Measurements from ENCODE around the gene RERE.

Gene RERE

DNA sequence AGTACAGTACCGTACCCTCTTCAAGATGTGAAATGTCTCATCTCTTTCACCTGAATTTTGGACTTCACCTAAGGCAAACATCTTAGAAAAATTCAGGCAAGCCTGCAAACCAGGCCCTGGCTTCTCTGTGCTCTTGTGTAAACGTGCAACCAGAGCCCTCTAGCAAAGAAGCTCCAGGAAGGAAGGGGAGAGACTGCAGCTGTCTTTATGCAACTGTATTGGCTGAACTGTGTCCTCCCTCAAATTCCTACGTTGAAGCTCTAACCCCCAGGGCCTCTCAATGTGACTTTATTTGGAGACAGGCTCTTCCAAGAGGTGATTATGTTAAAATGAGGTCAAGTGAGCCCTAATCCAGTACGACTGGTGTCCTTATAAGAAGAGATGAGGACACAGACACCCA, 439.3 kb downstream of the RERE start:
- DNase-seq (ENCODE audit: low spot score), result no peak

DNA sequence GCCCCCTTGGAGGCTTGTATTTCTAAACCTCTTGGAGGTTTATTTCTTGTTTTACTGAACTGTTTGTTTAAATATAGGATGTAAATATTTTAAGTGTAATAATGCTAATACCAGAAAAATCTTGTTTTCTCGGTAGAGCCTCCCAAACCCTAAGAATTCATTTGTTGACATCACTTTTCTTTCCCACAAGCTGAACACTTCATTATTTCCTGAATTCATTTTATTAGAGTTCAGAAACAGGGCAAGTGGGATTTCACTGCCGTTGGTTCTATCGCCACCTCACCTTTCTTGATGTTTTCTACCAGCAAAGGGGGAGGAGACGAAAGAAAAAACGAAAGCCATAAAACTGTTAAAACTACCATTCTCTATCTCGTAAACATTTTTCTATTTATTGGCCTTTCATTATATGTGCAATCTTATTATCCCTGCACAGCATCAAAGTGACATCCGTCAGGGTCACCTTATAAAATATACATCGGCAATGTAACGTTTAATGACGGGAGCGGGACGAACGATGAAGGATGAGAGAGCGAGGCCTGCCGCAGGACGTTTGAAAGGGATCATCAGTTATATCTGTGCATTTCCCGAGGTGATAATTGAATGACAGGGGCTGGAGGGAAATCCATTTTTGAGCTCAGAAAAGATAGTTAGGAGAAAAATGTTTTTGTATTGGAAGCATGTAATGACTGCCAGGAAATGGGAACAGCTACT, 440.0 kb downstream of the RERE start:
- no peak for DNase-seq (ENCODE audit: low spot score)

DNA sequence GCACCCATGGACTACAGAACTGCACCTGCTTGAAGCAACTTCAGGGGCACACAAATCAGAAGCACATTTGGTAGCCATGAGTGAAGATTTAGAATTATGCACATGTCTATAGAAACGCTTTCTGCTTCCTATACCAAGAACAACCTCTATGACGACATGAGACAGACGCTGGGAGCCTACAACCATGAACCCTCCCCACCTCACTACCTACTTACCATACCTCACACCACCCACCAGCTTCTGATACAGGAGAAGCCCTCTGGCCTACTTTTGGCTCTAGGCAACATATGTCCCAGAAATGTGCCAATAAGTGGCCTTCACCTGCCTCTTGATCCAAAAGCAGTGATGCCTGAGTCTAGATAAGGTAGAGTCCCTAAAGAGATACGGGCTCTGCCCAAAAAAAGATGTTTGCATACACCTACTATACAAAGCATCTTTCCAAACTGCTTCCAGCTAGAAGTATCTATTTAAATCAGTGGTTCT, 441.0 kb downstream of the RERE start:
- DNase-seq (ENCODE audit: low spot score), result no peak

- DNase-seq (ENCODE audit: low spot score), result peak; percentile 28
These were observed 442.6 kb downstream of the RERE start for GRCh38 chr1:8374812-8375211.

- no peak for DNase-seq (ENCODE audit: low spot score)
These were observed 443.1 kb downstream of the RERE start for GRCh38 chr1:8374356-8374755.

GRCh38 chr1:8373581-8374241, 443.7 kb downstream of the RERE start:
- no peak for DNase-seq (ENCODE audit: low spot score)

GRCh38 chr1:8373125-8373524, 444.3 kb downstream of the RERE start:
- no peak for DNase-seq (ENCODE audit: low spot score)

- DNase-seq (ENCODE audit: low spot score), result no peak
These were observed 446.0 kb downstream of the RERE start for GRCh38 chr1:8371372-8371991.

- no peak for DNase-seq (ENCODE audit: low spot score)
These were observed 446.5 kb downstream of the RERE start for GRCh38 chr1:8370905-8371315.

- no peak for DNase-seq (ENCODE audit: low spot score)
These were observed 447.2 kb downstream of the RERE start for GRCh38 chr1:8370046-8370881.

DNA sequence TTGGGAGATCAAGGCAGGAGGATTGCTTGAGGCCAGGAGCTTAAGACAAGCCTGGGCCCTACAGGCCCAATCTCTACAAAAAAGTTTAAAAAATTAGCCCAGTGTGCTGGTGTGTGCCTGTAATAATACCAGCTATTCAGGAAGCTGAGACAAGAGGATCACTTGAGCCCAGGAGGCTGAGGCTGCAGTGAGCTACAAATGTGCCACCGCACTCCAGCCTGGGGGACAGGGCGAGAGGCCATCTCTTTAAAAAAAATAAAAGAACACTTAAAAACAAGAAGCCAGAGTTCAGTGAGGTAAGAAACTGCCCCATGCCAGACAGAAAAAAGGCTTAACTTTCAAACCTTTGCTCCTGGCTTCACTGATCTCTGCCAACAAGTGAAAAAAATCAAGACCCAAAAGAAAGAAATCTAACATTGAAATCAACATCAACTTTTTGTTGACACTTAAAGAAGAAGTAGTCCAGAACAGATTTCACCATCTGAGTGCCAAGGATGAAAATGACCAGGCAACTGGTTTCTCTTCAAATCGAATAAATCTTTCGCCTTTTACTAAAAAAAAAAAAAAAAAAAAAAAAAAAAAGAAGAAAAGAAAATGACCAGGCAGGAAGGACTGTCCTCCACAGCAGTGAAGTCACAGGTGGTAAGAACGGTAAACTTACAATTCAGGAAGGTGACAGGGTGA, 448.3 kb downstream of the RERE start:
- DNase-seq (ENCODE audit: low spot score), result no peak

DNA sequence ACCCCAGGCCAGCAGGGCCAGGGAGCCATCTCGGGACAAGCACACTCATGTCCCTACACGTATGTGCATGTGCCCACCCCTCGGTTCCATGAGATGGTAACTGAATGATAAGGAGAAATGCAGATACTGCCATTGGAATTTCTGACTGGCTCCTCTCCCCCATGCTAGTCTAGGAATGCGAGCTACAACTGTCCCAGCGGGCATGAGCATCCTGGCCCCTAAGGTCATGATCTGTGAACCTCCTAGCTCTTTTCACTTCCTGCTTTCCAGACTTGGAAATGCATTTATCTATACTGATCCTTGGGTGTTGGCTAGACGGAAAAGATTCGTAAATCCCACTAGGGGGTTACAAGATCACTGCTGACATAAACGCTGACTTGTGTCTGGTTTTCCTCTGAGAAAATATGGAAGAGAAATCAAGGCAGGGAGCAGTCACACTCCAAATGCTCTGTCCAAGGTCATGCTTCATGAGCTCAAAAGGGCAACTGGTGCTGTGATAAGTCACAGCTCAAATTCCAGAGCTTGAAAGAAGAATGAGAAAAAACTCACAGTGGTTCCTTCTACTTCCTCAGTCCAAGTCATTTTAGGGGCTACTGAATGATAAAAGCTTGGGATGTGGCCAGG, 449.8 kb downstream of the RERE start:
- no peak for DNase-seq (ENCODE audit: low spot score)

DNA sequence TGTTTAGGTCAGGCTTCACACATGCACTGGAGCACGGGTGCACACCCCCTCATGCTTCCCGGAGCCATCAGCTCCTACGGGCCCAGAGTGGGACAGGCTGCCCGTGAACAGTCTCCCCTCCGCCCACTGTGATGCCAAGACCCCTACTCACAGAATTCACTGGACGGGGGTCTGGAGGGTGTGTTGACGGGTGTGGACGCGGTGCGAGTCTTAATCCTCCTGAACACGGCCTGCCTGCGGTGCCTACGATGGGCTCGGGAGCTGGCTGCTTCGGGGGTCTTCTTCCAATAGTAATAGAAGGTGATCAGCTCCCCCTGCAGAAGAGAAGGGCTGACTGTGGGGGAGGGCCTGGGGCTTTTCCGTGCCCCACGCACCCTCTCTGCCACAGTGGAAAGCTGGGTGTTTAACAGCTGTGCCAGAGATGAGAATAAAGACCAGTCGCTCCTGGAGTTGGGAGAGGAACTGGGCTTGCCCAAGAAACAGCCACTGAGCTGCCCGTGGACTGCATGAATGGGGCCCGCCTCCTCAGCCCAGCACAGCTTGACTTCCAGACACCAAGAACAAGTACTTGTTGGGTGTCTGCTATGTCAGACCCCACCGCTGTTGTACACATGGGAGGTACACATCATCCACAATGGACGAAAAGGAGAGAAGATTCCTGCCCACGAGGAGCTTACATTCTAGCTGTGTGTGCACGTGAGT, 451.6 kb downstream of the RERE start:
- no peak for DNase-seq (ENCODE audit: low spot score)

DNA sequence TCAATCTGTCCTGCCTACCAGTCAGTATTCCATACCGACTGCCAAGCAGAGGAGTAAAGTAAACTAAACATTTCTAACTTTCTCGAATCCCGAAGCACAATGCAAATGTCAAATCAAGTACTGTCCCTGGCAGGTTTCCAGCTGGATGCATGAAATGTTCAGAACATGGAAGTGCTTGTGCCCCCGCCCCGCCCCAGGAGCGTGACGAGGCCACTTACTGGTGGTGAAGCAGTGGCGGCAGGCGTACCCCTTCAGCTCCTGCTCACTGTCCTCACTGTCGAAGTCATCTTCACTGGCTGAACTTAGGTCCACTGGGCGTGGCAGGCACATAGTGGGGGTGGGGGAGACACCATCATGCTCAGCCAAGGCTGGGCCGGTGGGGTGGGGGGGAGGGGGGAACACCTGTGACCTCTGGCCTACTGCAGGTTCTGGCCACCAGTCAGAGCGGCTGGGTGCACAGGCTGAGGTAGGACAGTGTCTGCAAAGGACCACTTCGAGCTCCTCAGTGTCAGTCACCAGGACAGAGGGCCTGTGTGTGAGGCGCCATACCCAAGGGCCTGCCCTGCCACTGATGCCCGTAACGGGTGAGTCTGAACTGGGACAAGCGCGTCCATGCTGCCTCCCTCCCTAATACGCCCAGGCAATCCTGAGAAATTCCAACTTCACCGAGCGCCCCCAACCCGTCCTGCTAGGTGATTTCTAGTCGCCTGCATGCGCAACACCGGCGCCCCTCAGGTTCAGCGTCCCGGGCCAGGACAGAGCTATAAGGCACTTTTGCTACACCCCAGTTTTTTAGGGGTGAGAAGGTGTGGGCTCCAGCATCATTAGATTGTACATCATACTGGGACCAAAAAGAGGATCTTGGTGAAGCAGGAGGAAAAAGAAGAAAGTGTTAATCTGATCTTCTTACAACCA, 452.7 kb downstream of the RERE start:
- no peak for DNase-seq (ENCODE audit: low spot score)

DNA sequence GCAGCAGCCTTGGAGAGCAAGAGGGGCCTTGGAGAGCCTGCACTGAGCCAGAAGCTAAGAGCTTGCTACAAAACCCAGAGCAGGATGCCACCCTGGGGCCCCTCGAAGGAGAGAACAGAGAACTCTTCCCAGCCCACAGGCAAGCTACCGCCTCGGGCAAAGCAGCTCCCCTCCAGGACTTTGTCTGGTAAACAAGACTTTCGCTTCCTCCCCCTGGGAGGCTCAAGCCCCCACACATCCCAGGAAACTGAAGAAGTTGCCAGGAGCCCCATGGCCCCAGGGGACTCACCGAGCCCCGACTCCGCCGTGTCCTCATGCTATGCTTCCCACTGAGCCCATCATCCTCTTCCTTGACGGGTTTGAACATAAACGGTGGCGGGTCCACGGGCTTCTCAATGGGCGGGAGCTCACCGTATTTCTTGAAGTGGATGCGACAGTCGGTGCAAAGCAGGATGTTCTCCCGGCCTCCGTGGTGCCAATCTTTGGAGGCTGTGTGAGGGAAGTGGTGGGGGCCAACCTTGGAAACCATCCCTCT, 453.6 kb downstream of the RERE start:
- no peak for DNase-seq (ENCODE audit: low spot score)

DNA sequence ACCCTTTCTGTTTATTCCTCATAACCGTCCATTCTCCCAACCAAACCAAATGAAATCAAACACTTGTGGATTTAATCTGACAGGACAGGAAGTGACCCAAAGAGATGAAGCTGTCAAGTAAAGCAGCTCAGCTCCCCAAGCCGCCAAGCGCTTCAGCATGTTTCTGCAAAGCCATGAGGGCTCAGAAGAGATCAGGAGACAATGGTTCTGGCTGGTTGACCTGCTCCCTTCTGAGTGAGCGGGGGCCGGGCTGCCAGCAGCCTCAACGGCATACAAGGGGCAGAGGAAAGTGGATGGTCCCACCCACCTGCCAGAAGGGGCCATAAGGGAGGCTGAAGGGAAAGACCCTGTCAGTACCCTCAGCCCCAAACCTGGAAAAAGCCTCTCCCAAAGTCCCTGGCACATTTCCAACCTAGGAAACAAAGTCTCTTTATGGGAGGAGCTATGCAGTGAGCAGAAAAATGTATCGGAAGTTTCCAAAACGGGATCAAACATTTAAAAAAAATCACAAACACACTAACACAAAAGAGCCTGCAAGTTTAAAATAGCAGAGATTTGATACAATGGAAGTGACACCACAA, 454.2 kb downstream of the RERE start:
- DNase-seq (ENCODE audit: low spot score), result no peak

DNA sequence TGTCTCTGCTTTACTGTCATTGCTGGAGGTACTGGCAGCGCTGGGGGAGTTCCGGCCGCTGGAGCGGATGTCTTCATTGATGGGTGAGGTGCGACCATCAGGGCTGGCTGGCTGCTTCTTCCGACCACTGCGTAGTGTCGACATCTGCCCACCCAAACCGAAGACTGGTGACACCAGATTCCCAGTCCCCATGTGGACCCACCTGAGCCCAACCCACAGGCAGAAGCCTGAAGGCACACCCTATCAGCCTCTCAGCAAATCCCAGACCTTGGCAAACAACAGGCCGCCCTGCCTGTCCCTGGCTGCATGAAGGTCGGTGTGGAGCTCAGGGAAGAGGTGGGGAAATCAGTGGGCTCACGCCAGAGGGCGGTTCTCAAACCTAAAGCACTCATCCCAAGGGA, 454.7 kb downstream of the RERE start:
- no peak for DNase-seq (ENCODE audit: low spot score)

- no peak for DNase-seq (ENCODE audit: low spot score)
These were observed 456.1 kb downstream of the RERE start for GRCh38 chr1:8361198-8361849.

Data from activated CD4-positive, alpha-beta T cell treated with anti-CD3 and anti-CD28 coated beads, Interleukin-2, Interleukin-4, amounts not matched to agents 100 ng/mL and 50 ng/mL, durations not matched to agents 16 hours and 8 hours (primary cell).